Stimulated activated CD4-positive, alpha-beta T cell treated with anti-CD3 and anti-CD28 coated beads, Interleukin-2, amount 100 ng/mL, for 4 hours (primary cell): Measurements from ENCODE around the gene NANS.
"Not testable (repeated sequence)": the region's sequence is repeated elsewhere in the genome, so short reads cannot be mapped to it uniquely, and the experiment has no call there.

ENCODE experiments used
- DNase-seq: peaks from one replicate; pipeline ENCODE4 v3.0.0-alpha.2; 2020; ENCODE audit warnings: low read depth

Gene NANS

DNA sequence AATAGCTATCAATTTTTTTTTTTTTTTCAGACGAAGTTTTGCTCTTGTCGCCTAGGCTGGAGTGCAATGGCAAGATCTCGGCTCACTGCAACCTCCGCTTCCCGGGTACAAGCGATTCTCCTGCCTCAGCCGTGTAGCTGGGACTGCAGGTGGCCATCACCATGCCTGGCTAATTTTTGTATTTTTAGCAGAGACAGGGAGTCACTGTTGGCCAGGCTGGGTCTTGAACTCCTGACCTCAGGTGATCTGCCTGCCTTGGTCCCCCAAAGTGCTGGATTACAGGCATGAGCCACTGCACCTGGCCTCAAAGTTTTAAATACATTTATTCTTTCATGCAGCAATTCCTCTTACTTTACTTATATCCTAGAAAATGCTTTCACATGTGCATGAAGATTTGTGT is 44.9 kb downstream of the NANS start:
- DNase-seq: no peak

DNA sequence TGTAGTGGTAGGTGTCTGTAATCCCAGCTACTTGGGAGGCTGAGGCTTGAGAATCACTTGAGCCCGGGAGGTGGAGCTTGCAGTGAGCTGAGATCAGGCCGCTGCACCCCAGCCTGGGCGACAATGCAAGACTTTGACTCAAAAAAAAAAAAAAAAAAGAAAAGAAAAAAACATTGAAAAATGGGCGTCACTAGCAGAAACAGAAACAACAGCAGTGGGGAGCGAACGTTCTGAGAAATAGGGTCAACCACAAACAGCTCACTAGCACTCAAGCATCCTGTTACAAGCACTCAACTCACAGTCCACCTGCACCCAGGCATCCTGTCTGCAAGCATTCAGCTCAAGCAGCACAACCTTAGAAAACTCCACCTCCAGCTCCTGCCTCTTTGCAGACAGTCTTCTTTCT is 45.3 kb downstream of the NANS start:
- peak; percentile 69 for DNase-seq

DNA sequence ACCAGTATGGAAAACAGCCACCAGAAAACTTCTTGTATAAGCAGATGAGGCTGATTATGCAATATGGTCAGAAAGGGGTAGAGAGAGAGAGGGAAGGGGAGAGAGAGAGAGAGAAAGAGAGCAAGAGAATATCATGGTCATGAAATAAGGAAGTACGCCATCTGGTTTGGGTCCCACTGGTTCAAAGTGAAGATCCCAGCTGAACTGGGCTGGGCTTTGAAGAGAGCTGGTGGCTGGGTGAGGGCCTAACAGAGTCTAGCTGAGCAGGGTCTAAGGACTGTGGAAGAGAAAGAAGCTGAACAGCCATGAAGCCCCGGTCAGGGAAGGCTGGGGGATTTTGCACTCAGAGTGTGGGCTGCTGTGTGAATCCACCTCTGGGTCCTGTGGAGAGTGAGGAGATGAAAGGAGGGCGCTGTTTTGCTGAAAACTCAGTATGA is 47.9 kb downstream of the NANS start:
- DNase-seq: no peak

DNA sequence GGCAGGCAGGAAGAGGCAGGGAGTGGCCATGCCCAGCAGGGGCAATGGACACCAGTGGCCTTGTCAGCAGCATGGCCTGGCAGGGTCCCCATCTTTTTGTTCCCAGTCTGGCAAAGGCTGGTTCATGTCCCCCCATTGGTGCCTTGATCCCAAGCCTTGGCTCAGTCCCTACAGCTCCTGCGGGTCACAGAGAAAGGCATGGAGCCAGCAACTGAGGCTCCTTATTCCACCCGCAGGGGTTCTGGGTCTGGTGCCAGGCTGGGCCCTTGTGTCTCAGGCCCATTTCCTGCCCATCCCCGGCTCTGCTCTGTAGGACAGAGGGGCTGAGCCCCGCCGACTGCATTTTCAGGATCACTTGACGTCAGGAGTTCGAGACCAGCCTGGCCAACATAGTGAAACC is 48.5 kb downstream of the NANS start:
- DNase-seq: no peak

DNA sequence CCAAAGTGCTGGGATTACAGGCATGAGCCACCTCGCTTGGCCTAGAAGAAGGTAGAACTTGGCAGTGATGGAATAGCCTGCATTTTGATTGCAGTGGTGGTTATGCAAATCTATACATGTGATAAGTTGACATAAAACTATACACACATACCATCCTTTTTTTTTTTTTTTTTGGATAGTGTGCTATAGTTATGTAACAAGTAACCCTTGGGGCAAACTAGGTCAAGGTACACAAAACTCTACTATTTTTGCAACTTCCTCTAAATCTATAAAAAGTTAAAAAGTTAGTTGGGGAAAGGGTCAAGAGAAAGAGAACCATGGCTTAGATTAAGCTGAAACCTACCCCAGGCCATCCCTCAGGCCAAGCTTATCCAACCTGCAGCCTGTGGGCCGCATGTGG is 51.4 kb downstream of the NANS start:
- DNase-seq: no peak

DNA sequence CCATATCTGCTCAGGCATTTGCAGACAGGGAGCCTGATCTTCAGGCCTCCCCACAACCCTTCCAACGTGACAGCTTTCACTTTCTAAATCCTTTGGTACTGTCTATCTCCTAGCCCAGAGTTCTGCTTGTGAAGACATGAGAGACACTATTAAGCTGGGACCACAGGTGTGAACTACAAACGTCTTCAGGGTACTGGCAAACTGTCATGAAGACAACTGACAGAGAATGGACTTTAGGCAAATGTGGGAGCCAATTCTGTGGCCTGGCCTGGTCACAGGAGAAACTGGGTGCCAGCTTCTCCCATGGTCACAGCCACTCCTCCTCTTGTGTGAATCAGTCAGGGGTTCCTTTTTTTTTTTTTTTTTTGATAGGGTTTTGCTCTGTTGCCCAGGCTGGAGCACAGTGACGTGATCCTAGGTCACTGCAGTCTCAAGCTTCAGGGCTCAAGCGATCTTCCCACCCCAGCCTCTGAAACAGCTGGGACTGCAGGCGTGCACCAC is 52.0 kb downstream of the NANS start:
- DNase-seq: no peak

DNA sequence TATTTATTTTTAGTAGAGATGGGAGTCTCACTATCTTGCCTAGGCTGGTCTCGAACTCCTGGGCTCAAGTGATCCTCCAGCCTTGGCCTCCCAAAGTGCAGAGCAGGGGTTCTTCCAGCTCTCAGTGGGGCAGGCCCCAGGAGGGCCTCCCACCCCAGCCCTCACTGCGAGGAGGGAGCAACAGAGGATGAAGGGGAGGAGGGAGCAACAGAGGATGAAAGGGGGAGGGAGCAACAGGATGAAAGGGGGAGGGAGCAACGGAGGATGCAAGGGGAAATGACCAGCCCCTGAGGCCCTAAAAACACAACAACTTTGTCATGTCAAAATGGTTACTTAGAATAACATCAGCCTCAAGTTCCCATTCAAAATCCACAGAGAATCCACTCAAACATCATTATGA is 52.5 kb downstream of the NANS start:
- DNase-seq: no peak

DNA sequence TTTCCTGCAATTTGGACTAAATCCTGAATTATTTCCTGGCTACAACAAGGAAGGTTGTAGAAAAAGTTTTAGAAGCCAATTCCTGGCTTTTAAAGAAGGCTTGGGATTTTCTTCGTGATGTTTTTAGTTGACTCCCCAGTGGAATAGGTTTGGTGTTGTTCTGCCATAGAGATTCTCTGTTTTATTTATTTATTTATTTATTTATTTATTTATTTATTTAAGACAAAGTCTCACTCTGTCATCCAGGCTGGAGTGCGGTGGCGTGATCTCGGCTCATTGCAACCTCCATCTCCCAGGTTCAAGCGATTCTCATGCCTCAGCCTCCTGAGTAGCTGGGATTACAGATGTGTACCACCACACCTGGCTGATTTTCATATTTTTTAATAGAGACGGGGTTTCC is 60.6 kb downstream of the NANS start:
- not testable (repeated sequence) for DNase-seq

DNA sequence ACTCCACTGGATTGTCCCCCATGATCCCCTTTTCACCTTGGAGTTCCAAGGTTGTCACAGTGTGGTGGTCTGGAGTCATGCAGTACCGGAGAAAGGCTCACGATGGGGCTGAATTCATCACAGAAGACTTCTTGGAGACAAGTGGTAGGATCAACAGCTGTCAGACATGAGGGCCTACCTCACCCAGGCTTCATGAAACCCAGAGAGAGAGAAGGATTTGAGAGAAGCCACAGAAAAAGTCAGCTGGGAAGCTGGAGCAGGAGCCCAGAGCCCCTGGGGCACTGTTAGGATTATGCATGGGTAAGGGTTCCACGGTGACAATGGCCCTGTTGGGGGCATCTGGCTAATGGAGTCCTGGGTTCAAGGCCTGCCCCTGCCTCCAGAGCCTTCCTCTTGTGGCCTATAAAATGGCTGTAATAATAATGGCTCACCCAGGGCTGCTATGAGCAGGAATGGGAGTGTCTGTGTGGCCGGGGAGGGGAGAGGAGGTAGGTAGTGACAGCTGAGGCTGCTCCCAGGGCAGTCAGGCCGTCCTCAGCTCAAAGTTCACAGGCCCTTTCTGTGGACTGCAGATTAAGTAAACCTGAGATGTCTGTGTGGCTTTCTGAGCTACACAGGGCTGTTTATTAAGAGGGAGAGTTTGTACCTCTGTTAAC is 61.6 kb downstream of the NANS start:
- DNase-seq: peak; percentile 35

DNA sequence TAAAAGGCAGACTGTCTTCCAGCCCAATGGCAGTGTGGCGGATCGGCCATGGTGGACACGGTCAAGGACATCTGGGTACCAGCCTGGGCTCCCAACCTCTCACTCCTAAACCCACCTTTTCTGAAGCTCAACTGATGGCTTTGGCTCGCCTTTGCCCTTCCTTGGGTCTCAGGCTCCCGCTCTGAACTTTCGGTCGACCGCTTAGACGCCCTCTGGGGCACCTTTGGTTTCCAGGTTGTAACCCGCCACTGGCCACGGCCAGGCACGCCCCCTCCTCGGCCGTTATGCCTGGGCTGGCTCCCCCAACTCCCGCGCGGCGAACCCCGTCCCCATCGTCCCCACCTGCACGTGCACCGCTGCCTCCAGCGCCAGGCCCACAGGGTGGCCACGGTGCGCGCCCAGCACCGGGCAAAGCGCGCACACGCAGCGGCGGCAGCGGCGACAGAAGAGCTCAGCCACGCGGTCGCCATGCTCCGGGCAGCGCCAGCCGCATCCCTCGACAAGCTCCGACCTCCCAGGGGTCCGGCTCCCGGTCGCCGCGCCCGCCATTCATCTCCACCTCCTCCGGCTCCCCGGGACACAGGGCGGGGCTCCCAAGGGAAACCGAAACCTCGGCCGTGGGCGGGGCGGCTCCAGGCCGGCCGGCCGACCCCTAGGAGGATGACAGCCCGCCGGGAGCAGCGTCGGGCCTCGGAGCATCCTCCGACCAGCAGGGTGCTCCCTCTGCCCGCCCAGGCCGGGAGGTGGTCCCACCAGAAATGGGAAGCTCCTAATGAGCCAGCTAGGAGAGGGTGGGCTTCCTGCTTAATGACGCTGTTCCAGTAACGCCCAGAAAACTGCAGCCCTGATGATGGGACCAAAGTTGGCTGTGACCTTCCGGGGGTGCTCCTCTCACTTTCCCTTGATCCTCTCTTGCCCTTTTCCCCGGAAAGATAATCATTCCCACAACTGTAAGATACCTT is 62.4 kb downstream of the NANS start, which contains the start of gene TRIM14:
Gene TRIM14 (minus strand): TSS at position 583 of the 962 bp plus-strand sequence. CDS start 34 bp downstream, at position 549.
- DNase-seq: peak; percentile 31

DNA sequence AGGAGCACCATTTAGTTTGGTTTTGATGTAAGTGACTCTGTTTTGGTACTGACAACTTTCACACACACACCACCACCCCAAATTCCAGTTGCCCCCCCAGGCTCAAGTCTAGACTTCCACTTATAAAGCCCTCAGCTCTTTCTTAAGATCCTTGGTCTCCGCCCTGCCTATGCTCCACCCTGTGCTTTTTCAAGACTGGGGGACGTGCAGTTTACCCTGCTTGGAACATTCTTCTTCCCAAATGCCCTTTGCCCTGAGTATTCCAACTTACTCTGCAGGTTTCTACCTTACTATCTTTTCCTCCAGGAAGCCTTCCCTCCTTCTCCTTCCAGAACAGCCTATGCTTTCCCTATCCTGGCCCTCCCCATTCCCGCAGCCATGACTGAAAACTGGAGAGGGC is 63.9 kb downstream of the NANS start:
- DNase-seq: no peak

DNA sequence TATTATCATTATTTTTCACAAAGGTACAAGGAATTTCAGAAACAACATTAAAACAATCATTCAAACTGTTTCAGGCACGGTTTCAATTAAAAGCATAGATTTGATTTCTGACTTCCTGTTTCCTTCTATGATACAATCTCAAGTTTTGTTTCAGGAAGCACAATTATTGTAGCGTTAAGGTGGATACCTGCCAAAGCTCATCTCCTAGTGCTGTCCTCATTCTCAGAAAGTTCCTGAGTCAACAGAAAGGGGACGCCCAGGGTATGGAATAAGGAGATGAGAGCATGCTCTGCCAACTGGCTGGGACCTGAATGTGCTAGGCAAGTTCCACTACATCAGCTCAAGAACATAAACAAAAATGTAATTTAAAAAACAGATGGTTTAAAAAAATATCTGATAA is 64.5 kb downstream of the NANS start:
- no peak for DNase-seq

DNA sequence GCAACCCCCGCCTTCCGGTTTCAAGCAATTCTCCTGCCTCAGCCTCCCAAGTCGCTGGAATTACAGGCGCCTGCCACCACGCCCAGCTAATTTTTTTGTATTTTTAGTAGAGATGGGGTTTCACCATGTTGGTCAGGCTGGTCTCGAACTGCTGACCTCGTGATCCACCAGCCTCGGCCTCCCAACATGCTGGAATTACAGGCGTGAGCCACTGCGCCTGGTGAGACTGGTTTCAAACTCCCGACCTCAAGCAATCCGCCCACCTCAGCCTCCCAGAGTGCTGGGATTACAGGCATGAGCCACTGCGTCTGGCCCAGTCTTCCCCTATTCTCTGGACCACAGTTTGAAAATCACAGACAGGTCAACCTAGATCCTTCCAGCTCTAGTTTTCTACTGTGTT is 67.6 kb downstream of the NANS start:
- DNase-seq: not testable (repeated sequence)

DNA sequence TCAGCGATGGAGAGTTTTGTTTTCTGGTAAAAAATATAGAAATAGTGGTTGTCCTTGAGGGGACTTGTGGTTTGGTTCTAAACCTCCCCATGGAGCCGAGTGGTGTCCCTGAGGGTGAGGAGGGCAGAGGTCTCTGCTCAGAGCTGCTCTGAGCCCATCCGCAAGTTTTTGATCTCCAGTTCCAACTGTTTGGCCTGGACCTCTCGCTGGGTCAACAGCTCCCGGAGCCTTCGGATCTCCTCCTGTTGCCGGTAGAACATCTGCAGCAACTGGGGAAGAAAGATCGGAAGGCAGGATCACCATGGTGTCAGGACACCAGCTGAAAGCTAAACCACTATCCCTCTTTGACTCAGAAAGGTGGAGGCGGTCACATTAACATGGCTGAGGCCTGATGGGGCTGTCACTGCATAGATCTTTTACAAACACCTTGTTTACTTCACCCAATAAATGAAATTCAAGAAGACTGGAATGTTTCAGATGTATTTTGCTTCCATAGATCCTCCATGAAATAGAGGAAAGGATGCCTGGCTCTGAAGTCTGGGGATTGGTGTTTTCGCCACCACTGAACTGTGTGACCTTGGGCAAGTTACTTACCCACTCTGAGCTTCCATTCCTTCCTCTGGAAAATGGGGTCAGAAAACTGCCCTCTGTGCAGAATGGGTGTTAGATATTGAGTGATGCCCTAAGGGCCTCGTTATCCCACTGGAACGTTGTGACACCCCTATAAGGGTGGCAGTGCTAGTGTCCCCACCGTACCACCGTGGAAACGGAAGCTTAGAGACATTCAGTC is 68.3 kb downstream of the NANS start:
- no peak for DNase-seq

DNA sequence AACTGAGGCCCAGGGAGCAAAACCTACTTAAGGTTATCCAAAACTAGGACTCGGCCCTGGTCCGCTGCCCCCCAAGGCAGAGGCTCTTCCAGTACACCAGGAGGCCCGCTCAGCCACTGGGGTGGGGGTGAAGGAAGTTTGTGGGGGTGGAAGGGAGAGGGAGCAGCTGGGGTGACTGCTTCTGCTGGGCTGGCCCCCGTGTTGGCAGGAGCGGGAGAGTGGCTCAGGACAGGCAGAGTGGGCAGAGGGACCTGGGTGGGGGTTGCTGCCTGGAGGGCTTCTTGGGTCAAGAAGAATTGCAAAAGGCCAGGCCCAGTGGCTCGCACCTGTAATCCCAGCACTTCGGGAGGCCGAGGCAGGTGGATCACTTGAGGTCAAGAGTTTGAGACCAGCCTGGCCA is 70.7 kb downstream of the NANS start:
- DNase-seq: no peak

DNA sequence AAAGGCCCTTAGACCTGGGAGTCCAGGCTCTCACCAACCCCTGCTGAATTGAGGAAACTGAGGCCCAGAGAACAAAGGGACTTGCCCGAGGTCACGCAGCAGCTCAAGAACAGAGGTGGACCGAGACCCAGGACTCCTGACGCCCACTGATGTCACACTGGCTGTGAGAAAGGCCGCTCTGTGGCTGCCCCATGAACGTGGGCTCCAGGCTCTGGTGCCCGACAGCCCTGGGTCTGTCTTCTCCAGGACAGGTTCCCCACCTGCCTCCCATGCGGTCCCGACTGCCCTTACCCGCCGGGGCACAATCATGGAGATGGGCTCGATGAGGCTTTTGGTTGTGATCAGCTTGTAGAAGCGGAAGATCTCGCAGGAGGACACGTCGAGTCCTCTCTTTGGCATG is 71.8 kb downstream of the NANS start:
- DNase-seq: no peak

DNA sequence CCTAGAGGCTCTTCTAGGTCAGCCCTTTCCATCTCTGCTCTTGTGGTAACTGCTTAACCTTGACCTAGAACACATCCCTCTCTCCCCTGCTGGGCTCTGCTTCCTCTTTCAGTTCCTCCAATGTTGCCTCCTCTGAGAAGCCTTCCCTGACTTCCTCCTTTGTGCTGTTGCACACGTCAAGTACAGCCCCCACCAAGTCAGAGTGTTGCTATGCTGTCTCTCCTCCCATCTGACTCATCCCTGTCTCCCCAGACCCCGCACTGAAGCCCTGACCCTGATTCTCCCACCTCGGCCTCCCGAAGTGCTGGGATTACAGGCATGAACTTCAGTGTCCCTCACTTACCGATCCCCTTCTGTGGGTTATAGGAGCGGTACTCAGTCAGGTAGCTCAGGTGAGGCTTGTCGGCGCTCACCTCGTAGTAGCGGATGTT is 72.9 kb downstream of the NANS start:
- no peak for DNase-seq

DNA sequence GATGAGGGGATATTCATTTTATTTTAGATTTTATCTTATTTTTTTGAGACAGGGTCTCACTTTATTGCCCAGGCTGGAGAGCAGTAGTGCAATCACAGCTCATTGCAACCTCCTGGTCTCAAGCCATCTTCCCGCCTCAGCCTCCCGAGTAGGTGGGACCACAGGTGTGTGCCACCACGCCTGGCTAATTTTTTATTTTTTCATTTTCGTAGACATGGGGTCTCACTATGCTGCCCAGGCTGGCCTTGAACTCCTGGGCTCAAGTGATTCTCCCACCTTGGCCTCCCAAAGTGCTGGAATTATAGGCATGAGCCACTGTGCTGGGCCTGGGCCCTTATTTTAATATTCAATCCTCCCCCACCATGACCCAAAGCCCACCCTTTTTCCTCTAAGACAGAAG is 73.5 kb downstream of the NANS start:
- not testable (repeated sequence) for DNase-seq

DNA sequence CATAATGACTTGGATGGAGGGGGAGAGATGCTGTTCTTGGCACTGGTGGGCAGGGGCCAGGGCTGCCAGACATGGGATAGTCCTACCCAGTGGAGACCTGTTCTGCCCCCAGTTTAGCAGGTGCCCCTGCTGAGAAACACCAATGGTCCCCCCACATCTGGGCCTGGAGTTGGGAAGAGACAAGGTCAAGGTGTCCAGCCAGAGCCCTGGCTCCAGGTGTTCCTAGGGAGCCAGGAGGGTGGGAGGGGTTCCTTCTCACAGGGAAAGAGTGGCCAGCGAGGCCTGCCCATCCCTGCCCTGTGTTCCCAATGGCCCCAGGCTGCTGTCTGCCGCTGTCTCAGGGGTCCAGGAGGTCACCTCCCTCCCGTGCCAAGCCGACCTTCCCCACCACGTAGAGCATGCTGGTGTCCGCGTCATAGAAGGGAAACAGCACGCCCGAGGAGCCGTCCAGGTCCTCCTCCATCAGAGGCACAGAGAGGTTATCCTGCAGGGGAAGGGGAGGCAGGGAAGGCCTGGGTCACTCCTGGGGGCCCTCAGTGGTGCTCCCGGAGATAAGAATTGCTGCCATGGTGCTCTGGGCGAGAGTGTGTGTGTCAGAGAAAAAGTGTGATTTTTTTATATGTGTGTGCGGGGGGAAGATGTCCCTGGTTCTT is 74.2 kb downstream of the NANS start:
- DNase-seq: no peak

DNA sequence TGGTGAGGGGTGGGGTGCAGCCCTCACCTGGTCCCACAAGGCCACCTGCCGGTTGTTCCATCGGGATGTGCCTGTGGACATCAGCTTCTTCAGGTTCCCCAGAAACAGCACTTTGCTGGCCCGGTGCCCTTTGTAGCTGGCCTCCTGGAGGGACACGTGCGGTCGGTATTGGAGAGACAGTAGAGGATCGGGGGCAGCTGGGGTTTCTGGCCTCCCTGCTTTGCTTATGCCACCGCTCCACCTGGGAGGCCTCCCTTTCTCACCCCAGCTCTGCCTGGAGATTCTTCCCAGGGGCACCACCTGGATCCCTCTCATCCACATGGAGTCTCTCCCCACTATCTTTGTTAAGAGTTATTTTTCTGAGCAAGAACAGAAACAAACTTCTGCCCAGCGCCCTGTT is 75.6 kb downstream of the NANS start:
- no peak for DNase-seq
